HEK293 (cell line): ENCODE measurements around the gene FOXF1.

Experiments used
- CTCF ChIA-PET: fragments of 350-600 bp; formaldehyde crosslinking; extraction: SDS; loops from one replicate; lab custom pipeline; 2021; ENCODE audit warnings: antibody characterized with exemption; lab: Yijun Ruan, JAX
- POLR2A ChIA-PET: fragments of 300-600 bp; formaldehyde crosslinking; extraction: SDS; loops from one replicate; lab custom pipeline; 2020; ENCODE audit warnings: antibody characterized with exemption, inconsistent platforms; lab: Yijun Ruan, JAX
- H3K27ac ChIP-seq: fragments of 200-500 bp; sonication (Bioruptor generic); 2 replicates; pipeline ENCODE4 v1.5.1; 2014; ENCODE audit warnings: low read depth, low read length, control low read depth, inconsistent platforms; ENCODE audit errors: extremely low read depth
- H3K36me3 ChIP-seq, 2 experiments: fragments of 200-500 bp in 1 of 2; sonication (Bioruptor generic) in 1 of 2; 1 replicate in 1 of 2; 2 replicates in 1 of 2; pipeline ENCODE4 v1.5.1; 2014 to 2017; ENCODE audit warnings: inconsistent platforms in 2 of 2, low read length in 2 of 2; ENCODE audit not compliant: control insufficient read depth in 2 of 2, insufficient read depth in 1 of 2
- H3K4me1 ChIP-seq: fragments of 200-500 bp; sonication (Bioruptor generic); 2 replicates; pipeline ENCODE4 v1.5.1; 2014; ENCODE audit warnings: mild to moderate bottlenecking, low read length, inconsistent platforms; ENCODE audit not compliant: control insufficient read depth, insufficient read depth
- H3K4me3 ChIP-seq: 2 replicates; pipeline ENCODE4 v1.5.1; 2011; ENCODE audit warnings: low read depth, mild to moderate bottlenecking, control low read depth, low read length, moderate library complexity
- H3K9me3 ChIP-seq: fragments of 200-500 bp; sonication (Bioruptor generic); 2 replicates; pipeline ENCODE4 v1.5.1; 2014; ENCODE audit warnings: low read depth, low read length, inconsistent platforms; ENCODE audit not compliant: control insufficient read depth, insufficient read depth
- GFI1B ChIP-seq: fragments of 450-650 bp; formaldehyde crosslinking; IDR thresholded peaks from 2 replicates; pipeline ENCODE4 v1.5.1; 2016; ENCODE audit warnings: missing biosample characterization, missing genetic modification characterization
- GLIS2 ChIP-seq: fragments of 450-650 bp; formaldehyde crosslinking; IDR thresholded peaks from 2 replicates; pipeline ENCODE4 v1.5.1; 2016; ENCODE audit warnings: missing biosample characterization, missing genetic modification characterization
- KLF1 ChIP-seq: fragments of 450-650 bp; formaldehyde crosslinking; IDR thresholded peaks from 2 replicates; pipeline ENCODE4 v1.5.1; 2016; ENCODE audit warnings: missing biosample characterization, missing genetic modification characterization
- KLF9 ChIP-seq: fragments of 450-650 bp; formaldehyde crosslinking; IDR thresholded peaks from 2 replicates; pipeline ENCODE4 v1.5.1; 2016; ENCODE audit warnings: missing biosample characterization, missing genetic modification characterization, low read depth
- PATZ1 ChIP-seq: fragments of 450-650 bp; formaldehyde crosslinking; IDR thresholded peaks from 2 replicates; pipeline ENCODE4 v1.5.1; 2016; ENCODE audit warnings: missing biosample characterization, missing genetic modification characterization
- SCRT1 ChIP-seq: fragments of 450-650 bp; formaldehyde crosslinking; IDR thresholded peaks from 2 replicates; pipeline ENCODE4 v1.5.1; 2016; ENCODE audit warnings: missing biosample characterization, missing genetic modification characterization, borderline replicate concordance
- SP7 ChIP-seq: fragments of 450-650 bp; formaldehyde crosslinking; IDR thresholded peaks from 2 replicates; pipeline ENCODE4 v1.5.1; 2016; ENCODE audit warnings: missing biosample characterization, missing genetic modification characterization
- ZBTB10 ChIP-seq: fragments of 450-650 bp; formaldehyde crosslinking; IDR thresholded peaks from 2 replicates; pipeline ENCODE4 v1.5.1; 2016; ENCODE audit warnings: missing biosample characterization, missing genetic modification characterization
- ZBTB20 ChIP-seq: fragments of 450-650 bp; formaldehyde crosslinking; IDR thresholded peaks from 2 replicates; pipeline ENCODE4 v1.5.1; 2016; ENCODE audit warnings: missing biosample characterization, missing genetic modification characterization
- ZBTB48 ChIP-seq: fragments of 450-650 bp; formaldehyde crosslinking; IDR thresholded peaks from 2 replicates; pipeline ENCODE4 v1.5.1; 2016; ENCODE audit warnings: missing biosample characterization, missing genetic modification characterization
- ZBTB7A ChIP-seq: fragments of 450-650 bp; formaldehyde crosslinking; IDR thresholded peaks from 2 replicates; pipeline ENCODE4 v1.5.1; 2016; ENCODE audit warnings: low read depth, missing biosample characterization, missing genetic modification characterization
- ZBTB8A ChIP-seq: fragments of 450-650 bp; formaldehyde crosslinking; IDR thresholded peaks from 2 replicates; pipeline ENCODE4 v1.5.1; 2016; ENCODE audit warnings: missing biosample characterization, missing genetic modification characterization
- ZFP3 ChIP-seq: fragments of 450-650 bp; formaldehyde crosslinking; IDR thresholded peaks from 2 replicates; pipeline ENCODE4 v1.5.1; 2016; ENCODE audit warnings: low read depth, missing biosample characterization, missing genetic modification characterization
- ZIC2 ChIP-seq: fragments of 450-650 bp; formaldehyde crosslinking; IDR thresholded peaks from 2 replicates; pipeline ENCODE4 v1.5.1; 2016; ENCODE audit warnings: missing biosample characterization, missing genetic modification characterization
- ZNF146 ChIP-seq: fragments of 450-650 bp; formaldehyde crosslinking; IDR thresholded peaks from 2 replicates; pipeline ENCODE4 v1.5.1; 2016; ENCODE audit warnings: missing biosample characterization, missing genetic modification characterization
- ZNF175 ChIP-seq: fragments of 450-650 bp; formaldehyde crosslinking; IDR thresholded peaks from 2 replicates; pipeline ENCODE4 v1.5.1; 2016; ENCODE audit warnings: missing biosample characterization, missing genetic modification characterization
- ZNF335 ChIP-seq: fragments of 450-650 bp; formaldehyde crosslinking; conservative IDR thresholded peaks from 2 replicates; pipeline ENCODE4 v1.5.1; 2016; ENCODE audit warnings: missing biosample characterization, missing genetic modification characterization
- ZNF350 ChIP-seq: fragments of 450-650 bp; formaldehyde crosslinking; IDR thresholded peaks from 2 replicates; pipeline ENCODE4 v1.5.0; 2017; ENCODE audit warnings: missing biosample characterization, mild to moderate bottlenecking, missing genetic modification characterization
- ZNF354C ChIP-seq: fragments of 450-650 bp; formaldehyde crosslinking; IDR thresholded peaks from 2 replicates; pipeline ENCODE4 v1.5.1; 2016; ENCODE audit warnings: missing biosample characterization, missing genetic modification characterization, low read depth, borderline replicate concordance
- ZNF366 ChIP-seq: fragments of 450-650 bp; formaldehyde crosslinking; conservative IDR thresholded peaks from 2 replicates; pipeline ENCODE4 v1.5.1; 2016; ENCODE audit warnings: missing biosample characterization, missing genetic modification characterization
- ZNF518A ChIP-seq: fragments of 450-650 bp; formaldehyde crosslinking; conservative IDR thresholded peaks from 2 replicates; pipeline ENCODE4 v1.5.1; 2016; ENCODE audit warnings: low read depth, missing biosample characterization, missing genetic modification characterization
- ZNF558 ChIP-seq: fragments of 450-650 bp; formaldehyde crosslinking; IDR thresholded peaks from 2 replicates; pipeline ENCODE4 v1.5.1; 2016; ENCODE audit warnings: missing biosample characterization, missing genetic modification characterization
- ZNF610 ChIP-seq: fragments of 450-650 bp; formaldehyde crosslinking; IDR thresholded peaks from 2 replicates; pipeline ENCODE4 v1.5.1; 2016; ENCODE audit warnings: missing biosample characterization, missing genetic modification characterization, borderline replicate concordance
- ZNF670 ChIP-seq: fragments of 450-650 bp; formaldehyde crosslinking; IDR thresholded peaks from 2 replicates; pipeline ENCODE4 v1.5.1; 2016; ENCODE audit warnings: missing biosample characterization, missing genetic modification characterization, low read depth
- ZNF777 ChIP-seq: fragments of 450-650 bp; formaldehyde crosslinking; IDR thresholded peaks from 2 replicates; pipeline ENCODE4 v1.5.1; 2017; ENCODE audit warnings: missing biosample characterization, missing genetic modification characterization, borderline replicate concordance
- TF ChIP-seq, protein P1 (sequence below): fragments of 450-650 bp; formaldehyde crosslinking; IDR thresholded peaks from 2 replicates; pipeline ENCODE4 v1.5.1; 2017; ENCODE audit warnings: missing biosample characterization, missing genetic modification characterization

The FOXF1 gene

GRCh38 chr16:86509759-86510464, 415 bp upstream of the FOXF1 start:
- POLR2A ChIA-PET, result interaction anchor here (0.6 to 1.0 kb wide), 3 partner anchors 119 to 263 kb away, joined by 3 to 4 read pairs (median 3); no protein-coding TSS in a partner anchor
- Histone ChIP-seq H3K9me3 (no peaks in the 10 kb centered on the region), H3K27ac (peak overlapping the region; percentile 91), H3K4me1 (peaks cover 3% of the 10 kb centered on the region), H3K36me3 (peaks cover 0 to 14% of the 10 kb centered on the region in 2 experiments; a peak in 1 of 3 replicates), H3K4me3 (peak overlapping the region; percentile 52)
- CTCF ChIA-PET, result interaction anchor here (0.5 to 1.2 kb wide), 3 partner anchors 257 to 464 kb away, joined by 3 read pairs; no protein-coding TSS in a partner anchor
- TF ChIP-seq ZNF175, result no peak
- TF ChIP-seq ZNF335, result peak; percentile 52
- TF ChIP-seq ZBTB8A (tag by site-specific recombination), result peak; percentile 86
- TF ChIP-seq SCRT1 (tag by site-specific recombination), result no peak
- peak; percentile 81 for TF ChIP-seq ZNF366 (tag by site-specific recombination)
- 0 out of 2 replicates have a peak, but pooled peaks have one; percentile 55 for TF ChIP-seq ZNF610
- peak; percentile 51; the same call in 1 of the 2 replicates for TF ChIP-seq SP7 (tag by site-specific recombination)
- no peak for TF ChIP-seq ZNF354C (tag by site-specific recombination)
- no peak for TF ChIP-seq ZNF146 (tag by site-specific recombination)
- TF ChIP-seq GFI1B, result no peak
- TF ChIP-seq ZNF518A (tag by site-specific recombination), result no peak
- no peak for TF ChIP-seq ZFP3 (tag by site-specific recombination)
- TF ChIP-seq ZBTB48 (tag by site-specific recombination), result no peak; the same call in 1 of the 2 replicates
- TF ChIP-seq ZNF777 (tag by site-specific recombination), result 0 out of 2 replicates have a peak, but pooled peaks have one; percentile 34
- no peak for TF ChIP-seq ZNF350 (tag by site-specific recombination)
- TF ChIP-seq ZNF558 (tag by site-specific recombination), result no peak
- TF ChIP-seq KLF1 (tag by site-specific recombination), result 0 out of 2 replicates have a peak, but pooled peaks have one; percentile 37
- TF ChIP-seq ZNF670 (tag by site-specific recombination), result no peak
- peak; percentile 89 for TF ChIP-seq ZBTB20 (tag by site-specific recombination)
- TF ChIP-seq, protein P1, sequence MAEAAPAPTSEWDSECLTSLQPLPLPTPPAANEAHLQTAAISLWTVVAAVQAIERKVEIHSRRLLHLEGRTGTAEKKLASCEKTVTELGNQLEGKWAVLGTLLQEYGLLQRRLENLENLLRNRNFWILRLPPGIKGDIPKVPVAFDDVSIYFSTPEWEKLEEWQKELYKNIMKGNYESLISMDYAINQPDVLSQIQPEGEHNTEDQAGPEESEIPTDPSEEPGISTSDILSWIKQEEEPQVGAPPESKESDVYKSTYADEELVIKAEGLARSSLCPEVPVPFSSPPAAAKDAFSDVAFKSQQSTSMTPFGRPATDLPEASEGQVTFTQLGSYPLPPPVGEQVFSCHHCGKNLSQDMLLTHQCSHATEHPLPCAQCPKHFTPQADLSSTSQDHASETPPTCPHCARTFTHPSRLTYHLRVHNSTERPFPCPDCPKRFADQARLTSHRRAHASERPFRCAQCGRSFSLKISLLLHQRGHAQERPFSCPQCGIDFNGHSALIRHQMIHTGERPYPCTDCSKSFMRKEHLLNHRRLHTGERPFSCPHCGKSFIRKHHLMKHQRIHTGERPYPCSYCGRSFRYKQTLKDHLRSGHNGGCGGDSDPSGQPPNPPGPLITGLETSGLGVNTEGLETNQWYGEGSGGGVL (tag by site-specific recombination), result peak; percentile 98
- peak; percentile 26 for TF ChIP-seq ZIC2 (tag by site-specific recombination)
- 0 out of 2 replicates have a peak, but pooled peaks have one; percentile 12 for TF ChIP-seq ZBTB7A (tag by site-specific recombination)
- peak; percentile 65; the same call in 1 of the 2 replicates for TF ChIP-seq ZBTB10 (tag by site-specific recombination)
- TF ChIP-seq KLF9 (tag by site-specific recombination), result peak; percentile 20; the same call in 1 of the 2 replicates
- peak; percentile 88 for TF ChIP-seq PATZ1 (tag by site-specific recombination)
- TF ChIP-seq GLIS2 (tag by site-specific recombination), result peak; percentile 90
